HG03354 (cell line): ENCODE measurements around the gene STXBP6.
A peak's percentile ranks its signal among the peaks of the same experiment; 100 is the strongest.
"Not testable (repeated sequence)": the region's sequence is repeated elsewhere in the genome, so short reads cannot be mapped to it uniquely, and the experiment has no call there.

ENCODE experiments used
- ATAC-seq: cut with Tn5 transposase; IDR thresholded peaks from one replicate; pipeline ENCODE4 v1.9.1; 2021; ENCODE audit warnings: mild to moderate bottlenecking; ENCODE audit not compliant: unreplicated experiment, poor library complexity, severe bottlenecking

STXBP6 gene

GRCh38 chr14:24846261-24846660 lies 203.7 kb downstream of the STXBP6 start:
- no peak for ATAC-seq

GRCh38 chr14:24845851-24846250 lies 204.1 kb downstream of the STXBP6 start:
- no peak for ATAC-seq

DNA sequence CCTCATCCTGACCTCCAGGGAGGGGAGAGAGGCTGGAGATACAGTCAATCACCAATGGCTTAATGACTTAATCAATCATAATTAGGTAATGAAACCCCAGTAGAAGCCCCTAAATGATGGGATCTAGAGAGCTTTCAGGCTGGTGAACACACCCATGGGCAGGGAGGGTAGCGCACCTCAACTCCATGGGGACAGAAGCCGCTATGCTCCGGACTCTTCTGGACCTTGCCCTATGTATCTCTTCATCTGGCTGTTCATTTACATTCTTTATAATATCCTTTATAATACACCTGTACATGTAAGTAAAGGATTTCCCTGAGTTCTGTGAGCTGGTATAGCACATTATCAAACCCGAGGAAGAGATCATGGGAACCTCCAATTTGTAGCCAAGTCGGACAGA lies 205.9 kb downstream of the STXBP6 start:
- ATAC-seq, result no peak

DNA sequence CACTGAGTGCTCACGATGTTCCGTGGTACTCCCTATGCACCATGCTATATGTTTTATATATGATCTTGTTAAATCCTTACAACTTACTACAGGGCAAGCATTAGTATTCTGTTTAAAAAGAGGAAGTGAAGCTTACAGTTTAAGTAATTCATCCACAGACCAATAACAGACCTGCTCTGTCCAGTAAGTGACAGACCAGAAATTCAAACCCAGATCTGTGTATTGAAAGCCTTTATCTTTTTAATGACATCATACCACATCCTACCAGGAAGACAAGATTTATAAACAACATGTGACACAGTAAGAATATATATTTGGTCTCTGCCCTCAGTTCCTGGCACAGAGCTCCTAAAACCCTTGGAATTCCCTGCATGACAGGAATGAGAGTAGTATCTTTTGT lies 206.5 kb downstream of the STXBP6 start:
- peak; percentile 97 for ATAC-seq

GRCh38 chr14:24840204-24840893 lies 209.6 kb downstream of the STXBP6 start:
- ATAC-seq, result no peak

- no peak for ATAC-seq
Measured at GRCh38 chr14:24839617-24840203, 210.2 kb downstream of the STXBP6 start.

- ATAC-seq, result no peak
Measured at GRCh38 chr14:24838945-24839616, 210.9 kb downstream of the STXBP6 start.

GRCh38 chr14:24837280-24838046 lies 212.5 kb downstream of the STXBP6 start:
- no peak for ATAC-seq

GRCh38 chr14:24836324-24836723 lies 213.6 kb downstream of the STXBP6 start:
- not testable (repeated sequence) for ATAC-seq

GRCh38 chr14:24834956-24835355 lies 215.0 kb downstream of the STXBP6 start:
- ATAC-seq, result no peak

- ATAC-seq, result no peak
Measured at GRCh38 chr14:24833385-24833784, 216.6 kb downstream of the STXBP6 start.

- no peak for ATAC-seq
Measured at GRCh38 chr14:24831677-24832076, 218.3 kb downstream of the STXBP6 start.

DNA sequence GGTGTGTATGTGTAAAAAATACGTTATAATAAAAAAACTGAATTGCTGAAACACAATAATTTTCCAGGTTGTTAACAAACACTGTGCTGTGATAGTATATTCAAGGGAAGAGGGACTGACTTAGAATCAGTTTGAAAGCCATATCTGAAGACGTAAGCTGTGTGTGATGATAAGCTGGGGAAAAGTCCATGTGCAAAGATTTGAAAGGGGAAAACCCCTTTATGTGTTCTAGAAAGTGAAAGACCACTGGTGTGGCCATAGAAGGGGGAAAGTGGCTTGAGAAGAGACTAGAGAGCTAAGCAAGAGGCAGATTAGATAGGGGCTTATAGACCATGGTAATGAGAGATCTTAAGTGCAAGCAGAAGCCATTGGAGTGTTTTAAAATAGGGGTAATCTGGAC lies 220.1 kb downstream of the STXBP6 start:
- ATAC-seq, result no peak

DNA sequence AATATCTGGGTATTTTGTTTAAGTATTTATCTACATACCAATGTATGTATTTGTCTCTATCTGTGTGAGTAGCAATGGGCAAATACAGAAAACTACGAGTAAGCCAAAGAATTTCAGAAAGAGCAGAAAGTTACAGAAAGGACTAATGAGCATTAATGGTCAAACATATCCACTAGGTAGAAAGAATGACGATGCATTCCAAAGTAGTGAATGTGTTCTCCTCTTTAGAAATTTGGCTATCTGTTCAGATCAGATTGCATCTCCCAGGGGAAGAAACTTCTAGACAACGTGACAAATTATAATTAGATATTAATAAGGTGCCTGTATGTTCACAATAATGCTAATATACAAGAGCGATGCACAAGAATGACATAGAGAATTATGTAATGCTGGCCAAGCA lies 221.5 kb downstream of the STXBP6 start:
- ATAC-seq, result no peak

DNA sequence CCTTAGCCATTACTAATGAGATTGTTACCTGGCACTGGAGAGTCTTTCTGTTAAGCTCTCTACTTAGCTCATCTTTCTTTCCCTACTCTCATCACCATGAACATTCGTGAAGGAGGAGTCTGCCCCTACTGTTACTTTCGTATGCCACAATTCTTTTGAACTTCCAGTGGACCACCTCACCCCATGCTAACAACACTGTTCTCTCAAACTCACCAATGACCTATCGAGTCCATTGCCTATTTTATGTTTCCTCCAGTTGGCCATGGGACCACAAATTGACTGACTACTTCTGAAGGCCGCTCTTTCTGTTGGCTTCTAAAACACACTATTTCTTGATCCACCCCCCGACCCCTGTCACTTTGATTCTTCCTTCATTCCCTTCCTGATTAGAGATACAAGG lies 223.6 kb downstream of the STXBP6 start:
- no peak for ATAC-seq

GRCh38 chr14:24820616-24821015 lies 229.3 kb downstream of the STXBP6 start:
- ATAC-seq, result no peak

- ATAC-seq, result no peak
Measured at GRCh38 chr14:24818823-24819341, 231.1 kb downstream of the STXBP6 start.

GRCh38 chr14:24818058-24818822 lies 231.7 kb downstream of the STXBP6 start:
- no peak for ATAC-seq

GRCh38 chr14:24817212-24818057 lies 232.5 kb downstream of the STXBP6 start:
- ATAC-seq, result no peak
